K562 (cell line): ENCODE results near the gene EXOC3. TPM values are rescaled to one million over a fixed set of nuclear protein-coding genes. Genes with fewer than 3 reads are reported as not detected.

Experiments used
- ATAC-seq: fragments of 200-7000 bp; cut with Tn5 transposase; 3 replicates; pipeline ENCODE4 v1.9.1; 2020; ENCODE audit warnings: moderate library complexity
- BruUV-seq: library from RNA; stranded (reverse); fragments of 400-500 nt; replicated peaks from 2 replicates; lab custom pipeline; 2021; lab: Mats Ljungman, UMichigan
- CTCF ChIA-PET: fragments of 300-600 bp; formaldehyde crosslinking; extraction: SDS; loops from one replicate; lab custom pipeline; 2021; ENCODE audit warnings: low intra/inter-chr PET ratio; lab: Yijun Ruan, JAX
- POLR2A ChIA-PET: fragments of 300-600, 350-650 bp; sonication (Branson Sonifier 250); formaldehyde crosslinking; extraction: SDS; loops from one replicate; lab custom pipeline; 2021; ENCODE audit warnings: antibody characterized with exemption, inconsistent platforms; lab: Yijun Ruan, JAX
- DNase-seq, 4 experiments: peaks; one replicate each; pipeline versions ENCODE4 v3.0.0 to v3.0.0-alpha.2; 2011 to 2018; ENCODE audit warnings: low spot score in 3 of 4, mixed read lengths in 3 of 4; ENCODE audit errors: extremely low read depth in 1 of 4
- FAIRE-seq: peaks from 2 replicates; lab custom pipeline; 2011; peaks lifted over from hg19 to GRCh38; lab: Jason Lieb, UNC
- H2AFZ ChIP-seq: 2 replicates; pipeline ENCODE4 v1.6.0; 2011; ENCODE audit warnings: low read depth, low read length, control low read depth, inconsistent platforms
- H3K27ac ChIP-seq: fragments of 200-600 bp; 3 replicates; pipeline ENCODE4 v1.8.0; 2011; ENCODE audit warnings: low read depth, mild to moderate bottlenecking, control low read depth, inconsistent platforms, low read length, moderate library complexity, mixed read lengths; ENCODE audit errors: extremely low read depth
- H3K27me3 ChIP-seq, 2 experiments: fragments of 300-600 bp in 1 of 2; 2 replicates in 1 of 2; 3 replicates in 1 of 2; pipeline versions ENCODE4 v1.6.0 to v1.8.0; 2011; ENCODE audit warnings: inconsistent platforms in 2 of 2, low read length in 2 of 2, mild to moderate bottlenecking in 1 of 2, mixed read lengths in 1 of 2, moderate library complexity in 1 of 2; ENCODE audit not compliant: control insufficient read depth in 2 of 2, insufficient read depth in 2 of 2
- H3K36me3 ChIP-seq: fragments of 300-600 bp; 3 replicates; pipeline ENCODE4 v1.8.0; 2011; ENCODE audit warnings: mild to moderate bottlenecking, low read length, inconsistent platforms; ENCODE audit not compliant: control insufficient read depth, insufficient read depth
- H3K4me1 ChIP-seq, 2 experiments: fragments of 200-600 bp in 1 of 2; replicated peaks in 1 of 2; 2 replicates in 1 of 2; 3 replicates in 1 of 2; pipeline versions ENCODE4 v1.5.1 to v1.8.0; 2011; ENCODE audit warnings: inconsistent platforms in 2 of 2, low read length in 2 of 2, mild to moderate bottlenecking in 1 of 2, mixed read lengths in 1 of 2, moderate library complexity in 1 of 2; ENCODE audit not compliant: control insufficient read depth in 2 of 2, insufficient read depth in 2 of 2
- H3K4me2 ChIP-seq: 2 replicates; pipeline ENCODE4 v1.6.1; 2011; ENCODE audit warnings: low read length, control low read depth, inconsistent platforms, mixed read lengths; ENCODE audit not compliant: insufficient read depth
- H3K4me3 ChIP-seq: fragments of 200-600 bp; sonication (generic), shearing (Covaris generic); 2 replicates; pipeline ENCODE4 v1.5.1; 2016; ENCODE audit warnings: control low read depth, inconsistent platforms
- H3K79me2 ChIP-seq: fragments of 200-600 bp; 3 replicates; pipeline ENCODE4 v1.8.0; 2011; ENCODE audit warnings: low read length, inconsistent platforms; ENCODE audit not compliant: control insufficient read depth, insufficient read depth
- H3K9ac ChIP-seq, 2 experiments: 2 replicates each; pipeline versions ENCODE4 v1.6.0 to v1.6.1; 2011; ENCODE audit warnings: low read depth in 2 of 2, low read length in 2 of 2, control low read depth in 1 of 2, inconsistent platforms in 1 of 2, mild to moderate bottlenecking in 1 of 2, mixed read lengths in 1 of 2; ENCODE audit not compliant: insufficient read depth in 1 of 2
- H3K9me1 ChIP-seq: one replicate; pipeline ENCODE4 v1.6.0; 2011; ENCODE audit warnings: inconsistent platforms, mild to moderate bottlenecking, low read length, moderate library complexity; ENCODE audit not compliant: control insufficient read depth, insufficient read depth
- H3K9me3 ChIP-seq: replicated peaks from 2 replicates; pipeline ENCODE4 v1.5.1; 2011; ENCODE audit warnings: low read depth, low read length, inconsistent platforms; ENCODE audit not compliant: control insufficient read depth, insufficient read depth
- H4K20me1 ChIP-seq: replicated peaks from 2 replicates; pipeline ENCODE4 v1.6.1; 2011; ENCODE audit warnings: low read length, inconsistent platforms, mixed read lengths; ENCODE audit not compliant: control insufficient read depth, insufficient read depth
- BRF2 ChIP-seq: IDR thresholded peaks from 3 replicates; pipeline ENCODE4 v1.6.1; 2011; ENCODE audit warnings: borderline replicate concordance, mild to moderate bottlenecking; ENCODE audit not compliant: insufficient read length, insufficient read depth
- C11orf30 ChIP-seq: fragments of 450-650 bp; IDR thresholded peaks from 2 replicates; pipeline ENCODE4 v1.6.1; 2016; ENCODE audit warnings: low read depth, mild to moderate bottlenecking
- HBP1 ChIP-seq: fragments of 450-650 bp; formaldehyde crosslinking; IDR thresholded peaks from 2 replicates; pipeline ENCODE4 v1.4.0; 2022; ENCODE audit warnings: missing genetic modification characterization
- ID3 ChIP-seq, 2 experiments: fragments of 250-450 bp in 1 of 2; fragments of 450-650 bp in 1 of 2; sonication (Bioruptor Pico) in 1 of 2; IDR thresholded peaks; 2 replicates each; pipeline versions ENCODE4 v1.6.1 to v1.8.0; 2016 to 2021; ENCODE audit warnings: mild to moderate bottlenecking in 2 of 2, moderate library complexity in 2 of 2, missing compliant biosample characterization in 1 of 2, missing genetic modification characterization in 1 of 2
- KDM2B ChIP-seq: fragments of 250-450 bp; sonication (Bioruptor Pico); IDR thresholded peaks from 2 replicates; pipeline ENCODE4 v1.8.0; 2021; ENCODE audit warnings: mild to moderate bottlenecking, moderate library complexity
- MBD2 ChIP-seq: sonication (generic); IDR thresholded peaks from 2 replicates; pipeline ENCODE4 v1.6.1; 2016; ENCODE audit warnings: low read depth, borderline replicate concordance
- XRCC4 ChIP-seq: IDR thresholded peaks from one replicate; pipeline ENCODE4 v1.6.1; 2011; ENCODE audit not compliant: insufficient read depth, insufficient read length; ENCODE audit errors: extremely low read depth
- ZNF707 ChIP-seq: fragments of 250-450 bp; sonication (Bioruptor Pico); conservative IDR thresholded peaks from 2 replicates; pipeline ENCODE4 v1.8.0; 2022; ENCODE audit warnings: inconsistent platforms, mild to moderate bottlenecking, moderate library complexity
- WGBS: fragments of 100-300 bp; shearing (Covaris generic); methylation state at CpG from one replicate; pipeline ENCODE4 v1.1.6; 2016; ENCODE audit warnings: low coverage, mixed read lengths; ENCODE audit not compliant: insufficient coverage; ENCODE audit errors: missing lambda C conversion rate; 5-methylcytosine and 5-hydroxymethylcytosine counted together
- in situ Hi-C: fragments of 300-500 bp; cut with MboI; formaldehyde crosslinking; loops from 4 replicates; pipeline ENCODE4 v1.15.0; 2018; ENCODE audit warnings: inconsistent platforms, mixed read lengths
- intact Hi-C: fragments of 100-400 bp; cut with micrococcal nuclease; formaldehyde crosslinking; loops from 2 replicates; pipeline ENCODE4 v1.14.2; 2022
- polyA plus RNA-seq, 8 experiments: library from polyadenylated mRNA; depleted of rRNA in 4 of 8; stranded (reverse) in 5 of 8; unstranded in 3 of 8; fragments of >200 nt; fragmentation: Nextera tagmentation in 2 of 8; fragmentation: Illumina TruSeq in 1 of 8; extraction: Ambion mirVana in 2 of 8; extraction: Trizol in 1 of 8; gene quantifications; 2 replicates each; pipeline versions ENCODE4 v1.2.1 to v1.2.3, GENCODE V29; 2011 to 2014; ENCODE audit warnings: inconsistent platforms in 1 of 8, missing spikeins in 1 of 8
- total RNA-seq, 7 experiments: library from RNA; depleted of rRNA in 6 of 7; stranded (reverse); fragments of >200 nt in 6 of 7; fragmentation: Illumina TruSeq in 2 of 7; extraction: Trizol in 2 of 7; gene quantifications; 2 replicates each; pipeline versions ENCODE4 v1.2.1 to v1.2.3, GENCODE V29; 2011 to 2021; ENCODE audit warnings: low replicate concordance in 1 of 7

The EXOC3 gene
- total and polyA plus RNA-seq, 9 of the 15 experiments (the other 6 are each of a cell fraction or from before 2014, with no cell fraction given): 1.4 to 41.9 (median 22.4) TPM

GRCh38 chr5:482021-482420 lies 39.0 kb downstream of the EXOC3 start (continued):
- TF ChIP-seq HBP1 (CRISPR knock-in tag) (no peak), ZNF707 (no peak), KDM2B (no peak), ID3 (CRISPR knock-in tag; IDR thresholded peaks at IDR 0.05) (no peak), ID3 (tag; IDR thresholded peaks at IDR 0.05) (no peak)

GRCh38 chr5:482506-482905 lies 39.5 kb downstream of the EXOC3 start:
- CTCF ChIA-PET: no interaction called here
- Histone ChIP-seq H3K27ac (no peak overlapping the region), H3K36me3 (no peaks in the 10 kb centered on the region), H3K9me3 (no peaks in the 10 kb centered on the region), H3K4me1 (peaks cover 8 to 71% of the 10 kb centered on the region in 2 experiments; a peak in 3 of 5 replicates), H3K9me1 (peaks cover 4% of the 10 kb centered on the region), H3K27me3 (peaks cover 21 to 63% of the 10 kb centered on the region in 2 experiments; a peak in 4 of 5 replicates), H2AFZ (no peak overlapping the region), H3K4me2 (no peak overlapping the region), H3K79me2 (no peaks in the 10 kb centered on the region), H4K20me1 (0 out of 2 replicates have a peak, but pooled peaks cover 14% of the 10 kb centered on the region), H3K4me3 (no peak overlapping the region), H3K9ac (no peak overlapping the region)
- DNase-seq (no peak), FAIRE-seq (no peak), ATAC-seq (no peak)
- 54% methylated on average over 27 of the region's 27 CpGs for whole genome bisulfite sequencing
- in situ Hi-C loops (no loop called here), intact Hi-C loops (no loop called here)
- BruUV-seq: no TSS peak
- POLR2A ChIA-PET: no interaction called here
- TF ChIP-seq XRCC4 (no peak), BRF2 (no peak), C11orf30 (no peak), MBD2 (no peak)
